ENCODE data around the gene RASGRP2. TPM values are rescaled to one million over a fixed set of nuclear protein-coding genes. Genes with fewer than 3 reads are reported as not detected.

RASGRP2 gene
- total RNA-seq, 1 experiment from 2014 or later: 26.9 TPM

DNA sequence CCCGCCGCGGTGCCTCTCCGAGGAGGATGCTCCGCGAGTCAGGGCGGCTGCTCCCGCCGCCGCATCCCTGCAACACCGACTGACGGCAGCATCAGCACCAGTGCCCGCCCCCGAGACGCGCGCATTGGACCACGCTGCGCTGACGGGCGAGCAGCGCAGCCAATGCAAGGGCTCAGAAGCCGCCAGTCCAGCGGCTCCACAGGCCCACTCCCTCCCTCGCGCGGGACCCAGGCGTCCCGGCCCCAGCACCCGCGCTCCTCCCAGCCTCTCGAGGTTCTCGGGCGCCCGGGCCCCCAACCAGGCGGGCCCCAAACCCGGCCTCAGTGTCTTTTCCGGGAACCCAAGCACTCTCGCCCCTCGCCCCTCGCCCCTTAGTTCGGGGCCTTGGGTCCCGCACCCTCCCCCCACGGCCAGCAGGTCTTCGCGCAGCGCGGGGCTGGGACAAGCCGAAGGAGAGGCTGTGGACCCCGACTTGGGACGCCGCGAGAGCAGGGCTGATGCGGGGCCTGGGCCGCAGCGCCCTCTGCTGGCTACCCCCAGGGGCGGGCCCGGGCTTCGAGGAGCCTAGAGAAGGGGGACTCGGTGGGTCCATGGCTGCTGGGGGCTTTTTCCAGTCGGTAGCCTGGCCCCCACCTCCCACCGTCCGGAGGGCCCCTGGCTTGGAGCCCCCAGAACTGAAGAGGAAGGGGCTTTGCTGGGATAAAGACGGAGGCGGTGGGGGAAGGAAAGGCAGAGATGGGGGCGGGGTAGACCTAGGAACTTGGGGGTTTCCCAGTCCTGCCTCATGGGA, 20.6 kb downstream of the RASGRP2 start, which contains the start of gene NRXN2:
TSS of gene NRXN2 (minus strand) at position 81 of the 790 bp plus-strand sequence. CDS start 9,498 bp downstream, outside the sequence.
- no peak within 1 kb of the TSS for H3K9ac ChIP-seq (ENCODE audit: extremely low read depth, insufficient read length, low read length)
- peaks cover 2 to 5% (median 4%) of the 10 kb centered on the region in 3 experiments; a peak in 4 of 7 replicates for H3K36me3 Mint-ChIP-seq (ENCODE audit: insufficient read depth in 1 of 3, low read depth in 3 of 3)
- no peak within 1 kb of the TSS for H3K56ac ChIP-seq (ENCODE audit: insufficient read length, low read depth, low read length)
- H3K27ac ChIP-seq (ENCODE audit: insufficient read length, low read depth, low read length): no peak within 1 kb of the TSS
- no peak within 1 kb of the TSS for H2BK15ac ChIP-seq (ENCODE audit: low read depth, low read length)
- H2BK20ac ChIP-seq (ENCODE audit: low read depth, low read length, poor library complexity, severe bottlenecking): no peak within 1 kb of the TSS
- peak within 1 kb of the TSS; percentile 63 for H3K18ac ChIP-seq (ENCODE audit: insufficient read length, low read depth, low read length)
- no peaks in the 10 kb centered on the region for H3K79me2 ChIP-seq (ENCODE audit: insufficient read depth, low read length)
- no peak within 1 kb of the TSS for H3T11ph ChIP-seq (ENCODE audit: low read length)
- no peak within 1 kb of the TSS for H2AFZ ChIP-seq (ENCODE audit: low read length)
- no peak within 1 kb of the TSS for H2AK5ac ChIP-seq (ENCODE audit: insufficient read length, low read length)
- H3K4me2 ChIP-seq (ENCODE audit: insufficient read depth, insufficient read length, low read length): peak within 1 kb of the TSS; percentile 6
- peak within 1 kb of the TSS; percentile 57 to 84 for H3K4me3 Mint-ChIP-seq
- 0 out of 2 replicates have a peak within 1 kb of the TSS, but pooled peaks have one; percentile 26 for H3K14ac ChIP-seq (ENCODE audit: insufficient read depth, low read length)
- no peak within 1 kb of the TSS for H3K4ac ChIP-seq (ENCODE audit: low read depth, low read length)
- TF ChIP-seq, protein P1, sequence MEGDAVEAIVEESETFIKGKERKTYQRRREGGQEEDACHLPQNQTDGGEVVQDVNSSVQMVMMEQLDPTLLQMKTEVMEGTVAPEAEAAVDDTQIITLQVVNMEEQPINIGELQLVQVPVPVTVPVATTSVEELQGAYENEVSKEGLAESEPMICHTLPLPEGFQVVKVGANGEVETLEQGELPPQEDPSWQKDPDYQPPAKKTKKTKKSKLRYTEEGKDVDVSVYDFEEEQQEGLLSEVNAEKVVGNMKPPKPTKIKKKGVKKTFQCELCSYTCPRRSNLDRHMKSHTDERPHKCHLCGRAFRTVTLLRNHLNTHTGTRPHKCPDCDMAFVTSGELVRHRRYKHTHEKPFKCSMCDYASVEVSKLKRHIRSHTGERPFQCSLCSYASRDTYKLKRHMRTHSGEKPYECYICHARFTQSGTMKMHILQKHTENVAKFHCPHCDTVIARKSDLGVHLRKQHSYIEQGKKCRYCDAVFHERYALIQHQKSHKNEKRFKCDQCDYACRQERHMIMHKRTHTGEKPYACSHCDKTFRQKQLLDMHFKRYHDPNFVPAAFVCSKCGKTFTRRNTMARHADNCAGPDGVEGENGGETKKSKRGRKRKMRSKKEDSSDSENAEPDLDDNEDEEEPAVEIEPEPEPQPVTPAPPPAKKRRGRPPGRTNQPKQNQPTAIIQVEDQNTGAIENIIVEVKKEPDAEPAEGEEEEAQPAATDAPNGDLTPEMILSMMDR (conservative IDR thresholded peaks at IDR 0.05): peak; percentile 100
- peaks cover 25 to 51% of the 10 kb centered on the region in 2 experiments for H3K4me1 Mint-ChIP-seq
- no CpG with 5 or more reads among the region's 66 CpGs for WGBS (ENCODE audit: extremely low coverage, insufficient read length, low lambda C conversion rate)
- H2BK120ac ChIP-seq (ENCODE audit: low read depth, low read length, poor library complexity, severe bottlenecking): no peak within 1 kb of the TSS
- H3K27me3 Mint-ChIP-seq (ENCODE audit: low read depth): peaks cover 50% of the 10 kb centered on the region
- H2BK12ac ChIP-seq (ENCODE audit: insufficient read length, low read depth, low read length): no peak within 1 kb of the TSS
- H3K27ac Mint-ChIP-seq: no peak within 1 kb of the TSS; a peak in 1 of 7 replicates
- no peaks in the 10 kb centered on the region for H3K79me1 ChIP-seq (ENCODE audit: insufficient read depth, low read depth, low read length, poor library complexity, severe bottlenecking)
- peaks cover 10% of the 10 kb centered on the region; the same call in 1 of the 2 replicates for H3K27me3 ChIP-seq (ENCODE audit: insufficient read depth, low read length)
- H3K23ac ChIP-seq (ENCODE audit: insufficient read length, low read depth, low read length): no peak within 1 kb of the TSS
- H3K9me3 Mint-ChIP-seq: no peaks in the 10 kb centered on the region
- H2BK5ac ChIP-seq (ENCODE audit: insufficient read length, low read length): no peak within 1 kb of the TSS
- H4K5ac ChIP-seq (ENCODE audit: insufficient read length, low read depth, low read length): no peak within 1 kb of the TSS
- H4K8ac ChIP-seq (replicated peaks; ENCODE audit: insufficient read length, low read depth, low read length): no peak within 1 kb of the TSS
- peak; percentile 89 for DNase-seq
- peaks cover 3% of the 10 kb centered on the region for H4K20me1 ChIP-seq (ENCODE audit: control insufficient read depth, insufficient read depth, insufficient read length)
- no peaks in the 10 kb centered on the region for H3K9me3 ChIP-seq (ENCODE audit: control insufficient read depth, low read depth, low read length)
- peaks cover 10% of the 10 kb centered on the region for H3K4me1 ChIP-seq (ENCODE audit: insufficient read depth, low read length)
- no peak within 1 kb of the TSS for H4K91ac ChIP-seq (ENCODE audit: insufficient read length, low read depth, low read length)
- H3K23me2 ChIP-seq (ENCODE audit: insufficient read length, low read depth, low read length, poor library complexity, severe bottlenecking): no peaks in the 10 kb centered on the region
